Stimulated activated naive CD8-positive, alpha-beta T cell treated with anti-CD3 and anti-CD28 coated beads, Interleukin-15, amount 100 ng/mL, for 72 hours (primary cell): ENCODE results near the gene GJB4.

Experiments used
- ATAC-seq: fragments of 150-1000 bp; cut with Tn5 transposase; 2 replicates; pipeline ENCODE4 v1.10.0; 2021; ENCODE audit warnings: mild to moderate bottlenecking, moderate library complexity
- DNase-seq, 2 donors: peaks; one replicate each; pipeline ENCODE4 v3.0.0; 2021 to 2022
- H3K27ac Mint-ChIP-seq, 2 donors: one replicate each; pipeline ENCODE4 v1.8.0; 2022; ENCODE audit warnings: mild to moderate bottlenecking in 2 of 2, mixed read lengths in 2 of 2, moderate library complexity in 2 of 2
- H3K27me3 Mint-ChIP-seq: one replicate; pipeline ENCODE4 v1.8.0; 2022; ENCODE audit warnings: mixed read lengths
- H3K4me1 Mint-ChIP-seq: one replicate; pipeline ENCODE4 v1.8.0; 2022; ENCODE audit warnings: mild to moderate bottlenecking, mixed read lengths
- H3K4me3 Mint-ChIP-seq, 2 donors: one replicate each; pipeline ENCODE4 v1.8.0; 2022; ENCODE audit warnings: mild to moderate bottlenecking in 2 of 2, mixed read lengths in 2 of 2, moderate library complexity in 1 of 2
- H3K9me3 Mint-ChIP-seq, 2 donors: one replicate each; pipeline ENCODE4 v1.8.0; 2022; ENCODE audit warnings: mixed read lengths in 2 of 2

The GJB4 gene

DNA sequence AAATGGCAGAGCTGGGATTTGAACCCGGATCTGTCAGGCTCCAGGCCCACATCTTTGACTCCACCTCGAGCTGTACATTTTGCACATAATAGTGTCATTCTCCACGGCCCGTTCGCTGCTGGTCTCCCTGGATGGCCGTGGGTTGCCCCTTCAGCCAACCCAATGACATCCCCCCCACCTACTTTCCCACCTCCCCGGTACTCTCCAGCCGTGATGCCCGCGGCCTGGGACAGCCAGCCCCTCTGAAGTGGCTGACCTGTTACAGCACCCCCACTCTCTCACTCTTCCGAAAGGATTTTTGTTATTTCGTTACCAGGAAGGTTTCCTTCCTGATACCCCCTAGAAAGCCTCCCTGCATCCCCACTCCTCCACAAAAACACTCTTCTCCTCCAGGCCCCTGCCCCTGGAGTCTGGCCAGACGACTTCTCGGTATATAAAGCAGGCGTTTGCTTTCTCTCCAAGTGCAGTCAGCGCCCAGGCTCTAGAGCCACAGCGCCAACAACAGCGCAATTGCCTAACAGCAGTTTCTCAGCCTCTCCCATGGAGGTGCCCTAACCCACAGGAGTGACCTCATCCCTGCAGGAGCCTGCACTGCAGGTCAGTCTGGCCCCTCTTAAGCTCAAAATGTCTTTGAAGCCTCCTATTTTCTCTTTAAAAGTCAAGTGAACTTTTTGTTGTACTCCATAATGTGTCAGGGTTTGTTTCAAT is 19.2 kb upstream of the GJB4 start:
- no peak overlapping the region for H3K27ac Mint-ChIP-seq
- ATAC-seq = no peak
- H3K9me3 Mint-ChIP-seq = no peaks in the 10 kb centered on the region

DNA sequence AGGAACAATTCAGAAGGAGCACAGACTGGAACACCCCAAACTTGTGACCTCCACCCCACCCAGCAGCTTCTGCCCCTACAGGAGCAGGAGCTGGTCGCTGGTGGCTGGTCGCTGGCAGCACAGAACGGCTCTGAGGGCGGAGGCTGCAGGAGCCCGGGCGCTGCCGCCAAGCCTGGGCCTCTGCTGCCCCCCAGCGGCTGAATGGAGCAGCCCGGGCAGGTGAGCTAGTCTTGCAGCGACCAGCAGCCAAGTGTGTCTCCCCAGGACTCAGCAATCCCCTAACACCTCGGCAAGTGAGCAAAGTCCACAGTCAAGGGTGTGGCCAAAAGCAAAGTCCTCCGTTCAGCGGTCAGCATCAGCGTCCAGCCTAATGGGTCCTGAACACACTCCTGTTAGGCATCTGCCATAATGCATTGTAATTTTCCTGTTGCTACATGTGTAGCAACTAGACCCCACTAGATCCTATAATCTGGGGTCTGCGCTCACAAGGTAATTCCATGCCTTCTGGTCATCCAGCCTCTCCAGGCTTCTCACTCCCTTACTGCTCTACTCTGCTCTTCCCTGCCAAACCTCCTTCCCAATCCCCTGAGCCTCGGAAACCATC is 16.8 kb upstream of the GJB4 start:
- Mint-ChIP-seq H3K27ac (no peak overlapping the region), H3K4me3 (no peak overlapping the region), H3K4me1 (peaks cover 7% of the 10 kb centered on the region), H3K9me3 (no peaks in the 10 kb centered on the region), H3K27me3 (peaks cover 19% of the 10 kb centered on the region)
- peak; percentile 74 to 79 for DNase-seq
- peak; percentile 91 for ATAC-seq

More for the DNA sequence above, 19.2 kb upstream of the GJB4 start:
- Mint-ChIP-seq H3K4me3 (no peak overlapping the region), H3K27me3 (peaks cover 33% of the 10 kb centered on the region), H3K4me1 (peaks cover 7% of the 10 kb centered on the region)
- DNase-seq = no peak

DNA sequence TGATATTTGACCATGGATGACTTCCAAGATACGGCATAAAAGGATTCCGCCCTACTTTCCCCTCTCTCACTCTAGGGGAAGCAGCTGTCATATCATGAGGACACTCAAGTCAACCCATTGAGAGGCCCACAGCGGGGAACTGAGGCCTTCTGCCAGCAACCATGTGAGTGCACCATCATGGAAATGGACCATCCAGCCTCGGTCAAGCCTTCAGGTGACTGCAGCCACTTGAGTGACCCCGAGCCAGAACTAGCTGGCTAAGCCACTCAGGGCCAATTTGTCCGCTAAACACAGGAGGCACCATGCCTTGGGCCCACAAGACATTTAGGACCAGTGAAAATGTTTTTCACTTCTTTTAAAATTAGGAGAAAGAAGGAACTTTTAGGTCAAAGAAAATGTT is 15.8 kb upstream of the GJB4 start:
- peaks cover 7% of the 10 kb centered on the region for H3K4me1 Mint-ChIP-seq
- ATAC-seq (no peak), DNase-seq (no peak)
- no peak overlapping the region for H3K27ac Mint-ChIP-seq
- H3K27me3 Mint-ChIP-seq = peaks cover 19% of the 10 kb centered on the region
- no peaks in the 10 kb centered on the region for H3K9me3 Mint-ChIP-seq
- no peak overlapping the region for H3K4me3 Mint-ChIP-seq

DNA sequence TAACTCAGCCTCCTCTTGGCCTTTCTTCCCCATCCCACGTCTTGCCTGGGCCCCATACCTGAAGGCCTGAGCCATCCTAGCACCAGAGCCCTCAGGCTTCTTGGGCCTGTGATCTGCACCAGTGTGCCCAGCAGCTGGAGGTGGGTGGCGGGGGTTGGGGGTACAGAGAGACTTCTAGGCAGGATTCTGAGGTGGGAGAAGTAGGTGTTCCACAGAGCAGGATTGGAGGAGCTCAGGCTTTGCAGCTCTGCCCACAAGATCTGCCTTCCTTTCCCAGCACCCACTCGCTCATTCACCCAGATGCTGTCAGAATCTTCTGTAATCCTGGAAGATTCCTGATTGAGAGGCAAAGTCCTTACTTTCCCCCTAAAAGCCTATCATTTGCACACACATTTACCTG is 14.7 kb upstream of the GJB4 start:
- DNase-seq (no peak), ATAC-seq (no peak)
- peaks cover 7% of the 10 kb centered on the region for H3K4me1 Mint-ChIP-seq
- H3K4me3 Mint-ChIP-seq = no peak overlapping the region
- H3K9me3 Mint-ChIP-seq = no peaks in the 10 kb centered on the region
- H3K27ac Mint-ChIP-seq = no peak overlapping the region
- peaks cover 19% of the 10 kb centered on the region for H3K27me3 Mint-ChIP-seq

DNA sequence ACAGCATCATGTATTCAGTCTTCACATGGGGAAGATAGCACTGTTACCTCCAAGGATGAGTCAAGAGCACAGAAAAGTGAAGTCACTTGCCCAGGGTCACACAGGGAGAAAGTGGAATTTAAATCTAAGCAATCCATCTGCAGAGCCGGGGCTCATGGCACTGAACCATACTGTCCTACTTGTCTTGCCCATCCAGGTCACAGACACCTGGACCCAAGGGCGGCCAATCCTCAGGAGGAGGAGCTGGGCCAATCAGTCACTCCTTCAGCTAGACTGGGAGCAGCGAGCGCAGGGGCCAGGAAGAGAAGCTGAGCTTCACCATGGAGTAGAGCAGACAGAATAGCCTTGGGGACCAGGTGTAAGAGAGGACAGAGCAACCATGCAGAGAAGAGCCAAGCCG is 13.9 kb upstream of the GJB4 start:
- Mint-ChIP-seq H3K9me3 (no peaks in the 10 kb centered on the region), H3K4me3 (no peak overlapping the region), H3K27ac (no peak overlapping the region), H3K27me3 (peaks cover 12% of the 10 kb centered on the region), H3K4me1 (peaks cover 7% of the 10 kb centered on the region)
- ATAC-seq (no peak), DNase-seq (no peak)

DNA sequence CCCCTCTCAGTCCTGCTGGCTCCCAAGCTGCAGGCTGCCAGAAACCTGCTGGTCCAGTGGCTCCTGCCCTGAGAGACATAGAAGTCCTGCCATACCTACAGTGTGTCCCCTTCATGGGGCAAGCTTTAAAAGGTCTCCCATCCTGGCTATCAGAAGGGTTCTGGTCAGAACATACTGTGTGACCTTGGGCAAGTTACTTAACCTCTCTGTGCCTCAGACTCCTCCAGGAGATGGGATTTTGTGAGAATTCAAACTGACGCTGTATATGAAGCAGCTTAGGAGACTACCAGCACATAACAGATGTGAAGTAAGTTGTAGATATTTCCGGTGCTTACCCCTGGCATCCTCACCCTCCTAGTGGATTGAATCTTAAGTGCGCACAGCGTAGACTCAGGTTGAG is 13.4 kb upstream of the GJB4 start:
- no peaks in the 10 kb centered on the region for H3K9me3 Mint-ChIP-seq
- H3K27me3 Mint-ChIP-seq = peaks cover 11% of the 10 kb centered on the region
- DNase-seq = no peak
- no peak for ATAC-seq
- H3K27ac Mint-ChIP-seq = no peak overlapping the region
- peaks cover 7% of the 10 kb centered on the region for H3K4me1 Mint-ChIP-seq
- H3K4me3 Mint-ChIP-seq = no peak overlapping the region

DNA sequence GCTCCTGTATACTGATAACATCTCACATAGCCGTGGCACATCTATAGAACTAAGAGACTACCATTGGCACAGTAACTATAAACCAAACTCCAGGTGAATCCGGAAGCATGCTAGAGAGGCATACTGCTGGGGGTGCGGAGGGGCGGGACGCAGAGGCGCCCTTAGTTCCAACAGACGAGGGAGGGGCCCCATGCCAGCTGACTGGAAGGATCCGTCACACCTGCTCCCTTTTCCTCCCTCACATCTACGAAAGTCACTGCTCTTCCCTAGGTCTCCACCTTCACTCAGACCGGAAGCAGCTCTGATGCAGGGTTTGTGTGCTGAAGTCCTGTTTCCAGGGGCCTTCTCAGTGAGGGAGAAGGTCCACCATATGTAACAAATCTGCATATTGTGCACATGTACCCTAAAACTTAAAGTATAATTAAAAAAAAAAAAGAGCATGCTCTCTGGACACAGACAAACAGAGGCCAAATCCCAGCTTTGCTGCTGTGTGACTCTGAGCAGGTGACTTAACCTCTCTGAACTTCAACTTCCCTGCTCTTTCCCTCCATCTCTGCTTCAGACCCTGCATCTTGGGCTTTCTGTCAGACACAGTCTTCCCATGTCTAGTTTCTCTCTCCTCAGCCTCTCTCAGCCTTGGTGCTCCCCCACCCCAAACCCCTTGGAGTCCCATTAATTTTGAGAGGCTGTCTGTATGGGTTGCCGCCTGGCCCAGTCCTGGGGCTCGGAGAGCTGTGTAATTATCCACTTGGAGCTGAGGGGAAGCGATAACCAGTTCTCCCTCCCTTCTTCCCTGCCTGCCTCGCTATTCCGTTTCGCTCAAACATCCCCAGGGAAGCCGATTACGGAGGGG is 12.5 kb upstream of the GJB4 start:
- ATAC-seq (no peak), DNase-seq (no peak)
- no peak overlapping the region for H3K4me3 Mint-ChIP-seq
- H3K9me3 Mint-ChIP-seq = no peaks in the 10 kb centered on the region
- peaks cover 7% of the 10 kb centered on the region for H3K4me1 Mint-ChIP-seq
- H3K27ac Mint-ChIP-seq = no peak overlapping the region
- H3K27me3 Mint-ChIP-seq = peaks cover 11% of the 10 kb centered on the region

DNA sequence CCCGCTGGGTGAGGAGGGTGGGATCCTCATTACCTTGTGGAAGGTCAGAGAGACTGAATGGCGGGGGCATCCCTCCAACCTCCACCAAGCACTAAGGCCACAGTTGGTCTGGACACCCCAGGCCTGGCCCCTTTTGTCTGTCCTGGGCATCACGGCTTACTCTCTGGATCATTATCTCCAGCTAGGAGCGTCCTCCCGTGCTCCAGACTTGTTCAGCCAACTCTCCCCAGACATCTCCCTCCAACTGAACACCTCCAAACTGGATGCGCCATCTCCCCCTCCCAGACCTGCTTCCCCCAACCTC is 11.9 kb upstream of the GJB4 start:
- H3K27me3 Mint-ChIP-seq = peaks cover 5% of the 10 kb centered on the region
- H3K4me3 Mint-ChIP-seq = no peak overlapping the region
- DNase-seq (no peak), ATAC-seq (no peak)
- peak overlapping the region in 1 of 2 donors; percentile 47 for H3K27ac Mint-ChIP-seq
- peaks cover 2% of the 10 kb centered on the region for H3K4me1 Mint-ChIP-seq
- H3K9me3 Mint-ChIP-seq = no peaks in the 10 kb centered on the region

DNA sequence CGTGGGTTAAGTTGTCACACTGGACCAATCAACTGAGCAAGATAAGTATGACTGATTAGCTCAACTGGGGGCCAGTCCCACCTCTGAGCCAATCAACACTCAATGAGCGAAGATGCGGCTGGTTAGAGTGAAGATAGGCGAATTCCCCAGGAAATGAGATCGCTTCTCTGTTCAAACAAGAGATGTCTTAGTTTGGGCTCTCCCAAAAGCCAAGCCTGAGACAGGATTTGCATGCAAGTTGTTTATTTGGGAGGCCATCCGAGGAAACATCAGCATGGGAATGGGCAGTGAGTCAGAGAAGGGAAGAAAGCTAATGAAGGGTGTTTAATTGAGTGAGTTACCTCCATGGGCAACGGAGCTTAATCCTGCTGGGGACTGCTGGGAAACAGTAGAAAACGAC is 9.5 kb upstream of the GJB4 start:
- Mint-ChIP-seq H3K4me3 (no peak overlapping the region), H3K4me1 (no peaks in the 10 kb centered on the region), H3K27me3 (no peaks in the 10 kb centered on the region), H3K9me3 (no peaks in the 10 kb centered on the region), H3K27ac (no peak overlapping the region)
- DNase-seq = no peak
- ATAC-seq = no peak

DNA sequence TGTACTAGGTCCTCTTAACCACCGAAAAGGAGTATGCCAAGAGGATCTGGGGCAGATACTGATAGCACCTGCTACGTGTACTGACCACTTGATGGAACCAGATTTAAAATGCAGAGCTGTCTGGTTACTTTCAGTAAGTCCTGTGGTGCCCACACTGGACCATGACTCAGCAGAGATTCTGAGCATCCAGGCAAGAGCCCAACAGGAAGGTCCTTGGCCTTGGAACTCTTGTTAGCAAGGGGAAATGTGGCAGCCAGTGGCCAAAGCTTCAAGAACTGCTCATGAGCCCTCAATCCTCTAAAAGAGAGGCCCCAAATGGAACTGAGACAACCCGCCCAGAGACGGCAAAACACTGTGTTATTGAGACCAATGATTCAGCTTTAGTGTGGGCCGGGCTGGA is 8.9 kb upstream of the GJB4 start:
- Mint-ChIP-seq H3K27me3 (no peaks in the 10 kb centered on the region), H3K4me1 (no peaks in the 10 kb centered on the region), H3K9me3 (no peaks in the 10 kb centered on the region), H3K4me3 (no peak overlapping the region), H3K27ac (no peak overlapping the region)
- ATAC-seq = no peak
- DNase-seq = no peak

DNA sequence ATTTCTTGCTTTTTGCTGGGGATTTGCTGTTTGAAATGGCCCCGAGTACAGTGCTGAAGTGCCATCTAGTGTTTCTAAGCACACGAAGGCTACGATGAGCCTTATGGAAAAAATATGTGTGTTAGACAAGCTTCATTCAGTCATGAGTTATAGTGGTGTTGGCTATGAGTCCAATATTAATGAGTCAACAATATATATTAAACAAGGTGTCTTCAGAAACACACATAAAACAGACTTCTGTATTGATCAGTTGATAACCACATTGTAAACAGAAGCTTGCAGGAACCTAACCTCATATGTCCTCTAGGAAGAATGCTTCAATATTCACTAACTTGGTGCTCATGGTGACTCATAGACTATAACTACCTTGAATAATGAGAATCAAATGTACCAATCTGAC is 6.4 kb upstream of the GJB4 start:
- H3K4me3 Mint-ChIP-seq = no peak overlapping the region
- DNase-seq = no peak
- H3K27me3 Mint-ChIP-seq = peaks cover 9% of the 10 kb centered on the region
- no peak for ATAC-seq
- H3K4me1 Mint-ChIP-seq = no peaks in the 10 kb centered on the region
- H3K27ac Mint-ChIP-seq = no peak overlapping the region
- H3K9me3 Mint-ChIP-seq = no peaks in the 10 kb centered on the region

DNA sequence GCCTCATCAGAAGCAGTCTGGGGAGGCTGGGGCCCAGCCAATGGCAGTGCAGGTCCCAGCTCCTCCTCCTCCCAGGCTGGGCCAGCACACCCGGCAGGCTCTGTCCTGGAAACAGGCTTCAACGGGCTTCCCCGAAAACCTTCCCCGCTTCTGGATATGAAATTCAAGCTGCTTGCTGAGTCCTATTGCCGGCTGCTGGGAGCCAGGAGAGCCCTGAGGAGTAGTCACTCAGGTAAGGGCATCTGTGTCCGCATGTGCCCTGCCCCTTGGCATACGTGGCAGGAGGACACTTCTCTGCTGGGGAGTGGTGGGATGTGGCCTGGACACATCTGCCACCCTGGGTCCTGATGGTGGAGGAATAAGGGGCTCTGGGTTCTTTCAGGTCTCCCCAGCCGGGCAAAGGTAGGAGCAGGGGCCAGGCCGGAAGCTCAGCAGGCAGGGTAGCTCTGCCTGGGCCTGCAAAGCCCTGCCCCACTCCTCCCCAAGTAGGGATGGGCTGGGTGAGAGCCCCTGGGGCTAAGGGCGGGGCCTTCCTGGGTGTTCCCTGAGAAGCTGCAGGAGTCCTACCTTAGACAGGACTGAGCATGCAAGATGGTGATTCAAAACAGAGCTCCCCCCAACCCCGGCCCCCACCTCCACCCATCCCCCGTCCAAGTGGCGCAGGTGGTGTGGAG is 4.4 kb upstream of the GJB4 start, which contains the start of gene GJB5:
Gene GJB5 (plus strand): TSS at position 84 of the 674 bp plus-strand sequence. CDS start 2,284 bp downstream, outside the sequence.
- H3K9me3 Mint-ChIP-seq = no peaks in the 10 kb centered on the region
- H3K4me3 Mint-ChIP-seq = no peak within 1 kb of the TSS
- peaks cover 10% of the 10 kb centered on the region for H3K27me3 Mint-ChIP-seq
- no peaks in the 10 kb centered on the region for H3K4me1 Mint-ChIP-seq
- H3K27ac Mint-ChIP-seq = peak within 1 kb of the TSS in 1 of 2 donors; percentile 49
- no peak for ATAC-seq
- DNase-seq = no peak

DNA sequence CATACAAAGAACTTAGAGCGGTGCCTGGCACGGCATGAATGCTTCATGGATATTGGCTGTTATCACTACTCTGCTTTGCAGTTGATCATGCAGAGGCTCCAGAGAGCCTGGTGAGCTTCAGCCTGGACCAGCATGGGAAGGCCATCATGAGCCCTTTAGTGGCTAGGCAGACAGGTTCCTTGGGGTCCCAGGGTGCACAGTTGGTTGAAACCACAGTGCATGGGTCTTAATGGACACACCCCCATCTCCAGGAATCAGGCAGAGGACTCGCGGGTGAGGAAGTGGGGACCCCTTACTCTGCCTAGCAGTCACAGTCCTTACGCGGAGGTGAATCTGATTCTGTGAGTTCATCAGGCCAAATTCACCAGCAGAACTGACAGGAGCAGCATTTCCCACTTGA is 3.6 kb upstream of the GJB4 start:
- H3K4me1 Mint-ChIP-seq = no peaks in the 10 kb centered on the region
- ATAC-seq (no peak), DNase-seq (no peak)
- peaks cover 10% of the 10 kb centered on the region for H3K27me3 Mint-ChIP-seq
- no peak overlapping the region for H3K4me3 Mint-ChIP-seq
- H3K27ac Mint-ChIP-seq = peak overlapping the region in 1 of 2 donors; percentile 49
- no peaks in the 10 kb centered on the region for H3K9me3 Mint-ChIP-seq

DNA sequence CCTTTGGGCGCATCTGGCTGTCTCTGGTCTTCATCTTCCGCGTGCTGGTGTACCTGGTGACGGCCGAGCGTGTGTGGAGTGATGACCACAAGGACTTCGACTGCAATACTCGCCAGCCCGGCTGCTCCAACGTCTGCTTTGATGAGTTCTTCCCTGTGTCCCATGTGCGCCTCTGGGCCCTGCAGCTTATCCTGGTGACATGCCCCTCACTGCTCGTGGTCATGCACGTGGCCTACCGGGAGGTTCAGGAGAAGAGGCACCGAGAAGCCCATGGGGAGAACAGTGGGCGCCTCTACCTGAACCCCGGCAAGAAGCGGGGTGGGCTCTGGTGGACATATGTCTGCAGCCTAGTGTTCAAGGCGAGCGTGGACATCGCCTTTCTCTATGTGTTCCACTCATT is 2.2 kb upstream of the GJB4 start:
- no peaks in the 10 kb centered on the region for H3K4me1 Mint-ChIP-seq
- H3K27ac Mint-ChIP-seq = no peak overlapping the region
- ATAC-seq (no peak), DNase-seq (no peak)
- no peak overlapping the region for H3K4me3 Mint-ChIP-seq
- no peaks in the 10 kb centered on the region for H3K9me3 Mint-ChIP-seq
- H3K27me3 Mint-ChIP-seq = peaks cover 10% of the 10 kb centered on the region

DNA sequence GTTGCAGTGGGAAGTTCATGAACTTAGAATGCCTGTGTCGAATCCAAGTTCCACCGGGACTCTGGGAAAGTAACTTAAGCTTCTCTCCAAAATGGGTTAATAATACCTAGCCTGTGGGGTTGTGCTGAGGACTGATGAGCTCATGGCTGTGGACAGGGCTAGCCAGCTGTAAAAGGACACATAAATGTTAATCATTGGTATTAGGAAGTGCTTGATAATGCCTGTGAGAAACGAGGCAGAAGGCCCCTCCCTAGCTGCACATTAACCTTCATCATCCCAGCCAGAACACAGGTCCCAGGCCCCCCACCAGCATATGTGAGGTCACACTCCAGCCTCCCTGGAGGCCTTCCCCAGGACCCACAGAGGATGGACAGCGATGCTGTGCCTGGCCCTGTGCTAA is 789 bp upstream of the GJB4 start:
- Mint-ChIP-seq H3K27me3 (peaks cover 20% of the 10 kb centered on the region), H3K27ac (no peak overlapping the region), H3K4me1 (no peaks in the 10 kb centered on the region), H3K9me3 (no peaks in the 10 kb centered on the region), H3K4me3 (no peak overlapping the region)
- no peak for DNase-seq
- ATAC-seq = no peak
